ENCODE data around the gene FZD4.

DNA sequence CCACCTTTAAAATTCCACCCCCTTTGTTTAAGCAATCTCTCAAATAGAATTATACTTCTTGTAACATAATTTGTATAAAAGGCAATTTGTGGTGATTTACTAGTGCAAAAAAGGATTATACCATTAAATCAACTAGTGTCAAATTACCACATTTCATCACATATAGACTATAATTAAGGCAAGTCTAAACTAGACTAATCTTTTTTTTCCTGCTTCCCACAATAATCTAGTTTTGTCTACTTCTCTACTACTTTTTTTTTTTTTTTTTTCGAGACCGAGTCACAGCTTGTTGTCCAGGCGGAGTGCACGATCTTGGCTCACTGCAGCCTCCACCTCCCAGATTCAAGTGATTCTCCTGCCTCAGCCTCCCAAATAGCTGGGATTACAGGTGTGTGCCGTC, 36.1 kb upstream of the FZD4 start:
- TF ChIP-seq, protein P1, sequence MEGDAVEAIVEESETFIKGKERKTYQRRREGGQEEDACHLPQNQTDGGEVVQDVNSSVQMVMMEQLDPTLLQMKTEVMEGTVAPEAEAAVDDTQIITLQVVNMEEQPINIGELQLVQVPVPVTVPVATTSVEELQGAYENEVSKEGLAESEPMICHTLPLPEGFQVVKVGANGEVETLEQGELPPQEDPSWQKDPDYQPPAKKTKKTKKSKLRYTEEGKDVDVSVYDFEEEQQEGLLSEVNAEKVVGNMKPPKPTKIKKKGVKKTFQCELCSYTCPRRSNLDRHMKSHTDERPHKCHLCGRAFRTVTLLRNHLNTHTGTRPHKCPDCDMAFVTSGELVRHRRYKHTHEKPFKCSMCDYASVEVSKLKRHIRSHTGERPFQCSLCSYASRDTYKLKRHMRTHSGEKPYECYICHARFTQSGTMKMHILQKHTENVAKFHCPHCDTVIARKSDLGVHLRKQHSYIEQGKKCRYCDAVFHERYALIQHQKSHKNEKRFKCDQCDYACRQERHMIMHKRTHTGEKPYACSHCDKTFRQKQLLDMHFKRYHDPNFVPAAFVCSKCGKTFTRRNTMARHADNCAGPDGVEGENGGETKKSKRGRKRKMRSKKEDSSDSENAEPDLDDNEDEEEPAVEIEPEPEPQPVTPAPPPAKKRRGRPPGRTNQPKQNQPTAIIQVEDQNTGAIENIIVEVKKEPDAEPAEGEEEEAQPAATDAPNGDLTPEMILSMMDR (IDR thresholded peaks at IDR 0.05; ENCODE audit: insufficient read depth, low read depth, low read length) = no peak
- TF ChIP-seq EZH2 (IDR thresholded peaks at IDR 0.05; ENCODE audit: insufficient read depth, low read length) = no peak
